ENCODE measurements around the gene DEDD.

The DEDD gene

GRCh38 chr1:161139766-161140165 lies 7.3 kb upstream of the DEDD start:
- H3K4me3 ChIP-seq (ENCODE audit: low read length): no peak overlapping the region
- peak; percentile 70 for TF ChIP-seq CTCF (conservative IDR thresholded peaks at IDR 0.05; ENCODE audit: low read length)
- DNase-seq (ENCODE audit: low read depth): peak; percentile 53

GRCh38 chr1:161138431-161138830 lies 6.0 kb upstream of the DEDD start:
- TF ChIP-seq CTCF (conservative IDR thresholded peaks at IDR 0.05; ENCODE audit: low read length): no peak
- DNase-seq (ENCODE audit: low read depth): no peak
- no peak overlapping the region for H3K4me3 ChIP-seq (ENCODE audit: low read length)

- DNase-seq (ENCODE audit: low read depth): no peak
- H3K4me3 ChIP-seq (ENCODE audit: low read length): no peak overlapping the region
- no peak for TF ChIP-seq CTCF (conservative IDR thresholded peaks at IDR 0.05; ENCODE audit: low read length)
These were observed 5.4 kb upstream of the DEDD start for GRCh38 chr1:161137881-161138280.

GRCh38 chr1:161133220-161133740 lies 813 bp upstream of the DEDD start:
- no peak for DNase-seq (ENCODE audit: low read depth)
- no peak for TF ChIP-seq CTCF (conservative IDR thresholded peaks at IDR 0.05; ENCODE audit: low read length)

GRCh38 chr1:161131523-161132409 lies 701 bp downstream of the DEDD start:
- H3K4me3 ChIP-seq (ENCODE audit: low read length): peak overlapping the region; percentile 97
- DNase-seq (ENCODE audit: low read depth): peak; percentile 29
- TF ChIP-seq CTCF (conservative IDR thresholded peaks at IDR 0.05; ENCODE audit: low read length): no peak

More at GRCh38 chr1:161133220-161133740, 813 bp upstream of the DEDD start:
- peak overlapping the region; percentile 97 for H3K4me3 ChIP-seq (ENCODE audit: low read length)

GRCh38 chr1:161130266-161130665 lies 2.2 kb downstream of the DEDD start:
- no peak for DNase-seq (ENCODE audit: low read depth)
- TF ChIP-seq CTCF (conservative IDR thresholded peaks at IDR 0.05; ENCODE audit: low read length): no peak
- H3K4me3 ChIP-seq (ENCODE audit: low read length): no peak overlapping the region
